Stimulated activated CD8-positive, alpha-beta memory T cell treated with anti-CD3 and anti-CD28 coated beads, Interleukin-12 subunit alpha, Interleukin-12 subunit beta, amount 100 ng/mL, for 24 hours (primary cell): ENCODE measurements around the gene ETF1.

ENCODE experiments used
- DNase-seq: peaks from one replicate; pipeline ENCODE4 v3.0.0-alpha.2; 2020; ENCODE audit errors: extremely low read depth

The ETF1 gene

GRCh38 chr5:138542956-138543729 lies at the start of gene ETF1:
TSS of gene ETF1 (minus strand) at chr5:138543236. CDS start at chr5:138542918, 318 bp downstream.
- DNase-seq, result peak; percentile 99

GRCh38 chr5:138588013-138588788 lies 45.2 kb upstream of the ETF1 start:
- DNase-seq, result no peak

- no peak for DNase-seq
Measured at GRCh38 chr5:138585157-138585556, 42.1 kb upstream of the ETF1 start.

GRCh38 chr5:138583984-138584637 lies 41.1 kb upstream of the ETF1 start:
- no peak for DNase-seq

GRCh38 chr5:138582959-138583358 lies 39.9 kb upstream of the ETF1 start:
- no peak for DNase-seq

GRCh38 chr5:138580777-138581176 lies 37.7 kb upstream of the ETF1 start:
- no peak for DNase-seq

- no peak for DNase-seq
Measured at GRCh38 chr5:138580001-138580400, 37.0 kb upstream of the ETF1 start.

- DNase-seq, result no peak
Measured at GRCh38 chr5:138579517-138579863, 36.5 kb upstream of the ETF1 start.

GRCh38 chr5:138577452-138577851 lies 34.4 kb upstream of the ETF1 start:
- no peak for DNase-seq

GRCh38 chr5:138575194-138576015 lies 32.4 kb upstream of the ETF1 start, which contains the start of gene HSPA9:
TSS of gene HSPA9 (minus strand) at chr5:138575401. CDS start at chr5:138575318, 83 bp downstream.
- peak; percentile 93 for DNase-seq

GRCh38 chr5:138574744-138575193 lies 31.7 kb upstream of the ETF1 start:
- no peak for DNase-seq

GRCh38 chr5:138573949-138574670 lies 31.1 kb upstream of the ETF1 start:
- DNase-seq, result no peak

- DNase-seq, result no peak
Measured at GRCh38 chr5:138573223-138573622, 30.2 kb upstream of the ETF1 start.

- no peak for DNase-seq
Measured at GRCh38 chr5:138570871-138571270, 27.8 kb upstream of the ETF1 start.

GRCh38 chr5:138569782-138570181 lies 26.7 kb upstream of the ETF1 start:
- DNase-seq, result no peak

GRCh38 chr5:138568061-138568824 lies 25.2 kb upstream of the ETF1 start:
- DNase-seq, result no peak

GRCh38 chr5:138566792-138567191 lies 23.8 kb upstream of the ETF1 start:
- DNase-seq, result no peak

- DNase-seq, result no peak
Measured at GRCh38 chr5:138565100-138565821, 22.2 kb upstream of the ETF1 start.

GRCh38 chr5:138564242-138564641 lies 21.2 kb upstream of the ETF1 start:
- no peak for DNase-seq
